HepG2 (cell line): ENCODE data around the gene RHOC. TPM values are rescaled to one million over a fixed set of nuclear protein-coding genes. Genes with fewer than 3 reads are reported as not detected.

ENCODE experiments used
- IKZF5 ChIP-seq: IDR thresholded peaks from 2 replicates; pipeline ENCODE4 v1.6.1; 2018; ENCODE audit warnings: missing genetic modification reagents, mild to moderate bottlenecking, missing compliant biosample characterization
- MTA1 ChIP-seq: sonication (generic); formaldehyde crosslinking; IDR thresholded peaks from 2 replicates; pipeline ENCODE4 v1.4.0; 2020; ENCODE audit warnings: missing genetic modification reagents, mild to moderate bottlenecking, borderline replicate concordance
- MXD3 ChIP-seq: IDR thresholded peaks from 2 replicates; pipeline ENCODE4 v1.6.1; 2016; ENCODE audit warnings: mild to moderate bottlenecking, missing biosample characterization, missing genetic modification reagents
- PAXIP1 ChIP-seq: sonication (generic); formaldehyde crosslinking; conservative IDR thresholded peaks from 2 replicates; pipeline ENCODE4 v1.4.0; 2020; ENCODE audit warnings: mild to moderate bottlenecking, missing genetic modification reagents, moderate library complexity
- RCOR2 ChIP-seq: IDR thresholded peaks from 2 replicates; pipeline ENCODE4 v1.6.1; 2016; ENCODE audit warnings: missing biosample characterization, missing genetic modification reagents
- REST ChIP-seq, 2 experiments: IDR thresholded peaks; 2 replicates each; pipeline ENCODE4 v1.6.1; 2011 to 2012; ENCODE audit warnings: low read length in 2 of 2, borderline replicate concordance in 1 of 2, low read depth in 1 of 2, mild to moderate bottlenecking in 1 of 2, moderate library complexity in 1 of 2
- ZNF280D ChIP-seq: sonication (generic); formaldehyde crosslinking; IDR thresholded peaks from 2 replicates; pipeline ENCODE4 v1.5.1; 2020; ENCODE audit warnings: mild to moderate bottlenecking, missing genetic modification reagents
- ZNF331 ChIP-seq: sonication (generic); formaldehyde crosslinking; IDR thresholded peaks from 2 replicates; pipeline ENCODE4 v1.4.0; 2020; ENCODE audit warnings: missing genetic modification reagents
- ZNF337 ChIP-seq: sonication (generic); formaldehyde crosslinking; IDR thresholded peaks from 2 replicates; pipeline ENCODE4 v1.5.1; 2020; ENCODE audit warnings: missing genetic modification reagents, low read depth, mild to moderate bottlenecking, borderline replicate concordance
- ZSCAN29 ChIP-seq: sonication (generic); formaldehyde crosslinking; conservative IDR thresholded peaks from 2 replicates; pipeline ENCODE4 v1.4.0; 2020; ENCODE audit warnings: mild to moderate bottlenecking, missing genetic modification reagents
- polyA plus RNA-seq, 8 experiments: library from polyadenylated mRNA; depleted of rRNA in 3 of 8; stranded (reverse) in 7 of 8; unstranded in 1 of 8; fragments of >200 nt; fragmentation: Illumina TruSeq in 4 of 8; extraction: Trizol in 4 of 8; gene quantifications; 2 replicates each; pipeline versions ENCODE4 v1.2.1 to v1.2.3, GENCODE V29; 2011 to 2016; ENCODE audit warnings: low read depth in 4 of 8, missing spikeins in 1 of 8, mixed read lengths in 1 of 8; ENCODE audit not compliant: insufficient read depth in 1 of 8
- total RNA-seq, 5 experiments: library from RNA; depleted of rRNA; stranded (reverse); fragments of >200 nt; fragmentation: Illumina TruSeq; extraction: Trizol; gene quantifications; 2 replicates each; pipeline ENCODE4 v1.2.3, GENCODE V29; 2016; ENCODE audit warnings: low read depth in 1 of 5
- TF ChIP-seq, protein P1 (sequence below): IDR thresholded peaks from 2 replicates; pipeline ENCODE4 v1.6.1; 2016; ENCODE audit warnings: mild to moderate bottlenecking
- TF ChIP-seq, protein P2 (sequence below): IDR thresholded peaks from 2 replicates; pipeline ENCODE4 v1.6.1; 2016; ENCODE audit warnings: low read depth, borderline replicate concordance

The RHOC gene
- total and polyA plus RNA-seq, 2 of the 13 experiments (the other 11 are each of a cell fraction or from before 2014, with no cell fraction given) = 64.3 to 182 TPM

DNA sequence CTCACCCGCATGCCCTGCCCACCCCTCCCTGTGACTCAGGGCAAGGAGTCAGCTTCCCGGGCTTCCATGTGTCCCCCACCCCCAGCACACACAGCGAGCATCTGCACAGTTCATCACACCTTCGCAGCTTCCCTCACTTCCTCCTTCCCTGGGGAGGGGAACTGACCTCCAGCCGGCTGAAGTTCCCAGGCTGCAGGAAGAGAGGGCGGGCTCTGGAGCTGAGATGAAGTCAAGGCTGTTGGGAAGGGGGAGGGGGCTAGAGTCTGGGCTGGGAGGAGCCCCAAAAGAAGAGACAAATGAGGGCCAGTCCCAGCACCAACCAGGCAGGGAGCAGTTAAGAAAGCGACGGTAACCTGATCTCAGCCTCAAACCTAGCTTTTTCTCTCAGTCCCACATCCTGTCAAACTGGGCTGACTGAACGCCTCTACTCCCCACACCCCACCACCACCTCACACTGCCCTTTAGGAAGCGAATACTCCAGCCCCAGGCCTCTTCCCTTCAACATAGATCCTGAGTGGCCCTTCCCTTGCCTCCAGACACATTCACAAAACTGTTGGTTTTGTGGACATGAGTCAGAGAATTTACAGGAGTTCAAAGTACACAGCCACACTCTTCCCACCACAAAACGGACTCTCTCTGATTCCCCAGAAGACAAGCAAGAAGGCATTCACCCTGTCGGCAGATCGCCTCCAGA, 1.8 kb downstream of the RHOC start (continued):
- TF ChIP-seq, protein P1, sequence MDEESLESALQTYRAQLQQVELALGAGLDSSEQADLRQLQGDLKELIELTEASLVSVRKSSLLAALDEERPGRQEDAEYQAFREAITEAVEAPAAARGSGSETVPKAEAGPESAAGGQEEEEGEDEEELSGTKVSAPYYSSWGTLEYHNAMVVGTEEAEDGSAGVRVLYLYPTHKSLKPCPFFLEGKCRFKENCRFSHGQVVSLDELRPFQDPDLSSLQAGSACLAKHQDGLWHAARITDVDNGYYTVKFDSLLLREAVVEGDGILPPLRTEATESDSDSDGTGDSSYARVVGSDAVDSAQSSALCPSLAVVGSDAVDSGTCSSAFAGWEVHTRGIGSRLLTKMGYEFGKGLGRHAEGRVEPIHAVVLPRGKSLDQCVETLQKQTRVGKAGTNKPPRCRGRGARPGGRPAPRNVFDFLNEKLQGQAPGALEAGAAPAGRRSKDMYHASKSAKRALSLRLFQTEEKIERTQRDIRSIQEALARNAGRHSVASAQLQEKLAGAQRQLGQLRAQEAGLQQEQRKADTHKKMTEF = peak; percentile 57; the same call in 1 of the 2 replicates
- TF ChIP-seq ZNF331 (CRISPR knock-in tag) (peak; percentile 28; the same call in 1 of the 2 replicates), ZNF280D (CRISPR knock-in tag) (no peak), MTA1 (peak; percentile 43; the same call in 1 of the 2 replicates), ZSCAN29 (CRISPR knock-in tag) (0 out of 2 replicates have a peak, but pooled peaks have one; percentile 51), IKZF5 (CRISPR knock-in tag) (peak; percentile 14; the same call in 1 of the 2 replicates), ZNF337 (0 out of 2 replicates have a peak, but pooled peaks have one; percentile 53), REST (IDR thresholded peaks at IDR 0.05; ENCODE audit: borderline replicate concordance in 1 of 2, low read depth in 1 of 2, low read length in 2 of 2) (no peak), PAXIP1 (peak; percentile 65), MXD3 (CRISPR knock-in tag) (peak; percentile 65; the same call in 1 of the 2 replicates), RCOR2 (CRISPR knock-in tag) (no peak)
- TF ChIP-seq, protein P2, sequence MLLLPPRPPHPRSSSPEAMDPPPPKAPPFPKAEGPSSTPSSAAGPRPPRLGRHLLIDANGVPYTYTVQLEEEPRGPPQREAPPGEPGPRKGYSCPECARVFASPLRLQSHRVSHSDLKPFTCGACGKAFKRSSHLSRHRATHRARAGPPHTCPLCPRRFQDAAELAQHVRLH = no peak
- TF ChIP-seq, all 625 proteins: peak for 128
